WI38 (cell line): ENCODE data around the gene LDB1.

ENCODE experiments used
- H3K4me3 ChIP-seq: 2 replicates; pipeline ENCODE4 v1.5.1; 2011; ENCODE audit warnings: low read depth, mild to moderate bottlenecking, control low read depth, low read length
- CTCF ChIP-seq: IDR thresholded peaks from 2 replicates; pipeline ENCODE4 v1.5.1; 2012; ENCODE audit warnings: low read depth, mild to moderate bottlenecking, control low read depth, low read length

The LDB1 gene

GRCh38 chr10:102065561-102066398, 54.4 kb downstream of the LDB1 start:
- TF ChIP-seq CTCF = no peak
- H3K4me3 ChIP-seq = peak overlapping the region; percentile 83

GRCh38 chr10:102064868-102065560, 55.2 kb downstream of the LDB1 start, which contains the start of gene HPS6:
Gene HPS6 (plus strand): TSS chr10:102065349. CDS start chr10:102065475, 126 bp downstream.
- peak within 1 kb of the TSS; percentile 83 for H3K4me3 ChIP-seq
- TF ChIP-seq CTCF = no peak

GRCh38 chr10:102064503-102064867, 55.7 kb downstream of the LDB1 start:
- H3K4me3 ChIP-seq = peak overlapping the region; percentile 83
- TF ChIP-seq CTCF = no peak

- no peak for TF ChIP-seq CTCF
- no peak overlapping the region for H3K4me3 ChIP-seq
Measured at GRCh38 chr10:102059987-102060386, 60.2 kb downstream of the LDB1 start.
